ENCODE measurements around the gene LYST.

- no peak for TF ChIP-seq CTCF (IDR thresholded peaks at IDR 0.05)
- no peak for TF ChIP-seq POLR2A (IDR thresholded peaks at IDR 0.05; ENCODE audit: low read depth)
Observed at GRCh38 chr1:235821361-235821981, 45.2 kb downstream of the LYST start.
